HepG2 (cell line): ENCODE results near the gene DUOXA1. TPM values are rescaled to one million over a fixed set of nuclear protein-coding genes. Genes with fewer than 3 reads are reported as not detected.

Source experiments
- CAMTA2 ChIP-seq: sonication (generic); formaldehyde crosslinking; IDR thresholded peaks from 2 replicates; pipeline ENCODE4 v1.4.0; 2020; ENCODE audit warnings: mild to moderate bottlenecking, missing genetic modification reagents, borderline replicate concordance
- ELF1 ChIP-seq: sonication (generic); formaldehyde crosslinking; IDR thresholded peaks from 2 replicates; pipeline ENCODE4 v1.4.0; 2020; ENCODE audit warnings: missing genetic modification reagents
- HNF1B ChIP-seq: sonication (generic); formaldehyde crosslinking; IDR thresholded peaks from 2 replicates; pipeline ENCODE4 v1.5.1; 2020; ENCODE audit warnings: mild to moderate bottlenecking, moderate library complexity, missing genetic modification reagents
- HOXA3 ChIP-seq: sonication (generic); formaldehyde crosslinking; IDR thresholded peaks from 2 replicates; pipeline ENCODE4 v1.5.0; 2020; ENCODE audit warnings: missing genetic modification reagents
- KDM2A ChIP-seq: sonication (generic); formaldehyde crosslinking; IDR thresholded peaks from 2 replicates; pipeline ENCODE4 v1.4.0; 2020; ENCODE audit warnings: low read depth, missing genetic modification reagents, borderline replicate concordance
- KLF16 ChIP-seq, 2 experiments: sonication (generic) in 1 of 2; formaldehyde crosslinking in 1 of 2; IDR thresholded peaks; 2 replicates each; pipeline versions ENCODE4 v1.6.1 to v1.8.0; 2016 to 2023; ENCODE audit warnings: missing genetic modification reagents in 2 of 2, missing compliant biosample characterization in 1 of 2
- MXD1 ChIP-seq: sonication (generic); formaldehyde crosslinking; IDR thresholded peaks from 2 replicates; pipeline ENCODE4 v1.4.0; 2020; ENCODE audit warnings: mild to moderate bottlenecking, missing genetic modification reagents
- NR2F1 ChIP-seq, 2 experiments: fragments of 450-650 bp in 1 of 2; formaldehyde crosslinking in 1 of 2; IDR thresholded peaks; 2 replicates each; pipeline versions ENCODE4 v1.5.0 to v1.6.1; 2016 to 2020; ENCODE audit warnings: mild to moderate bottlenecking in 1 of 2, missing compliant biosample characterization in 1 of 2, missing genetic modification reagents in 1 of 2, moderate library complexity in 1 of 2
- PHF20 ChIP-seq: sonication (generic); formaldehyde crosslinking; IDR thresholded peaks from 2 replicates; pipeline ENCODE4 v1.5.0; 2020; ENCODE audit warnings: mild to moderate bottlenecking, missing genetic modification reagents
- PHF5A ChIP-seq: IDR thresholded peaks from one replicate; pipeline ENCODE4 v1.6.1; 2018; ENCODE audit warnings: low read depth, missing genetic modification reagents; ENCODE audit not compliant: unreplicated experiment
- RBM39 ChIP-seq: fragments of 200-400 bp; formaldehyde crosslinking; IDR thresholded peaks from one replicate; pipeline ENCODE4 v1.6.1; 2018; ENCODE audit warnings: antibody characterized with exemption, mild to moderate bottlenecking, low read depth, low read length; ENCODE audit not compliant: poor library complexity, severe bottlenecking
- SP4 ChIP-seq: sonication (generic); formaldehyde crosslinking; IDR thresholded peaks from 2 replicates; pipeline ENCODE4 v1.8.1; 2023; ENCODE audit warnings: mild to moderate bottlenecking, missing genetic modification reagents
- STAG1 ChIP-seq: sonication (generic); formaldehyde crosslinking; IDR thresholded peaks from 2 replicates; pipeline ENCODE4 v1.4.0; 2020; ENCODE audit warnings: missing genetic modification reagents
- TBL1XR1 ChIP-seq: fragments of 150-350 bp; IDR thresholded peaks from 2 replicates; pipeline ENCODE4 v1.6.1; 2014; ENCODE audit warnings: borderline replicate concordance, low read length; ENCODE audit not compliant: partially characterized antibody
- TEAD2 ChIP-seq: sonication (generic); formaldehyde crosslinking; IDR thresholded peaks from 2 replicates; pipeline ENCODE4 v1.9.0; 2021; ENCODE audit warnings: missing genetic modification reagents
- ZIK1 ChIP-seq: sonication (generic); formaldehyde crosslinking; IDR thresholded peaks from 2 replicates; pipeline ENCODE4 v1.5.0; 2020; ENCODE audit warnings: mild to moderate bottlenecking, low read depth, missing genetic modification reagents, borderline replicate concordance
- ZMYM4 ChIP-seq: sonication (generic); formaldehyde crosslinking; IDR thresholded peaks from 2 replicates; pipeline ENCODE4 v1.8.1; 2023; ENCODE audit warnings: mild to moderate bottlenecking, missing genetic modification reagents
- ZNF558 ChIP-seq: sonication (generic); formaldehyde crosslinking; IDR thresholded peaks from 2 replicates; pipeline ENCODE4 v1.9.0; 2022; ENCODE audit warnings: mild to moderate bottlenecking, missing genetic modification reagents, borderline replicate concordance
- ZNF629 ChIP-seq: sonication (generic); formaldehyde crosslinking; conservative IDR thresholded peaks from 2 replicates; pipeline ENCODE4 v1.5.0; 2020; ENCODE audit warnings: missing genetic modification reagents
- ZNF777 ChIP-seq: sonication (generic); formaldehyde crosslinking; IDR thresholded peaks from 2 replicates; pipeline ENCODE4 v1.4.0; 2020; ENCODE audit warnings: missing genetic modification reagents
- ZSCAN21 ChIP-seq: sonication (generic); formaldehyde crosslinking; IDR thresholded peaks from 2 replicates; pipeline ENCODE4 v1.8.0; 2022; ENCODE audit warnings: mild to moderate bottlenecking, missing genetic modification reagents, moderate library complexity, borderline replicate concordance
- polyA plus RNA-seq, 8 experiments: library from polyadenylated mRNA; depleted of rRNA in 3 of 8; stranded (reverse) in 7 of 8; unstranded in 1 of 8; fragments of >200 nt; fragmentation: Illumina TruSeq in 4 of 8; extraction: Trizol in 4 of 8; gene quantifications; 2 replicates each; pipeline versions ENCODE4 v1.2.1 to v1.2.3, GENCODE V29; 2011 to 2016; ENCODE audit warnings: low read depth in 4 of 8, missing spikeins in 1 of 8, mixed read lengths in 1 of 8; ENCODE audit not compliant: insufficient read depth in 1 of 8
- total RNA-seq, 5 experiments: library from RNA; depleted of rRNA; stranded (reverse); fragments of >200 nt; fragmentation: Illumina TruSeq; extraction: Trizol; gene quantifications; 2 replicates each; pipeline ENCODE4 v1.2.3, GENCODE V29; 2016; ENCODE audit warnings: low read depth in 1 of 5
- TF ChIP-seq, protein P1 (sequence below): sonication (generic); formaldehyde crosslinking; IDR thresholded peaks from 2 replicates; pipeline ENCODE4 v1.5.0; 2020; ENCODE audit warnings: mild to moderate bottlenecking, missing genetic modification reagents
- TF ChIP-seq, protein P2 (sequence below): sonication (generic); formaldehyde crosslinking; IDR thresholded peaks from 2 replicates; pipeline ENCODE4 v1.5.0; 2020; ENCODE audit warnings: missing genetic modification reagents

Gene DUOXA1
- total and polyA plus RNA-seq, 2 of the 13 experiments (the other 11 are each of a cell fraction or from before 2014, with no cell fraction given): not detected

DNA sequence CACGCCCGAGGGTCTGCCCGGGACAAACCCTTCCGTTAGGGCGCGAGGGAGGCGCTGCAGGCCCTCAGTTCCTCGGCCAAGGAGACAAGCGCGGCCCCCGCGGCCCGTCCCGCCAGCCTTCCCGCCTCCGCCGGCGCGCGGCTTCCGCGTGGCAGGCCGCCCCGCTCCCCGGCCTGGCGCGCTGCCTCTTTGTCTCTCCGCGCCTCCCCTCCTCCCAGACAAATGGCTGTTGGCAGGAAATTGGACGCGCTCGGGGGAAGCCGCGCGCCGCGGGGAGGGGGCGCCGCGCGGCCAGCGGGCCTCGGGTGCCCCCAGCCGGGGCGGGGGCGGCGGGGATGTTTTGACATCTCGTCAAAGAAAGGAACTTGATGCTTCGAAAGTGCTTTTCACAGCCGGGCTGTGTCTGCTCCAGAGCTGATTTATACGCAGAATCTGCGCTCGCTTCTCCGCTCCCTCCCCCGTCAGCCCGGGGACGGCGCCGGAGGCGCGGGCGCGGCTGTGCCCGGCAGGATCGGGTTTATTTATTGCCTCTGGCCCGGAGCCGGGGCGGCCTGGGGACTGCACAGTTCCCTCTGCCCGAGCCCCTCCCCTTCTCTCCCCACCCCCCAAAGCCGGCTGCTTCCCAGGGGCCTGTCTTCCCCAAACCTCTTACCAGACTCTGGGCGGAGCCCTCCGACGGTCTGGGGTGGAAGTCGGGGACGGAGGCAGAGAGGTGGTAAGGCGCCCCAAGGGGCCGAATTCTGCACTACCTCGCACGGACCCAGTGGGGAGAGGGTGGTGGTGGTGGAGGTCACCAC lies 37.4 kb upstream of the DUOXA1 start (continued):
- 0 out of 2 replicates have a peak, but pooled peaks have one; percentile 33 for TF ChIP-seq ZMYM4 (CRISPR knock-in tag)
- TF ChIP-seq PHF20: peak; percentile 62
- TF ChIP-seq STAG1 (CRISPR knock-in tag): peak; percentile 18; the same call in 1 of the 2 replicates
- TF ChIP-seq ELF1 (CRISPR knock-in tag): 0 out of 2 replicates have a peak, but pooled peaks have one; percentile 6
- TF ChIP-seq, protein P1, sequence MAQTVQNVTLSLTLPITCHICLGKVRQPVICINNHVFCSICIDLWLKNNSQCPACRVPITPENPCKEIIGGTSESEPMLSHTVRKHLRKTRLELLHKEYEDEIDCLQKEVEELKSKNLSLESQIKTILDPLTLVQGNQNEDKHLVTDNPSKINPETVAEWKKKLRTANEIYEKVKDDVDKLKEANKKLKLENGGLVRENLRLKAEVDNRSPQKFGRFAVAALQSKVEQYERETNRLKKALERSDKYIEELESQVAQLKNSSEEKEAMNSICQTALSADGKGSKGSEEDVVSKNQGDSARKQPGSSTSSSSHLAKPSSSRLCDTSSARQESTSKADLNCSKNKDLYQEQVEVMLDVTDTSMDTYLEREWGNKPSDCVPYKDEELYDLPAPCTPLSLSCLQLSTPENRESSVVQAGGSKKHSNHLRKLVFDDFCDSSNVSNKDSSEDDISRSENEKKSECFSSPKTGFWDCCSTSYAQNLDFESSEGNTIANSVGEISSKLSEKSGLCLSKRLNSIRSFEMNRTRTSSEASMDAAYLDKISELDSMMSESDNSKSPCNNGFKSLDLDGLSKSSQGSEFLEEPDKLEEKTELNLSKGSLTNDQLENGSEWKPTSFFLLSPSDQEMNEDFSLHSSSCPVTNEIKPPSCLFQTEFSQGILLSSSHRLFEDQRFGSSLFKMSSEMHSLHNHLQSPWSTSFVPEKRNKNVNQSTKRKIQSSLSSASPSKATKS (CRISPR knock-in tag): no peak
- TF ChIP-seq KLF16 (CRISPR knock-in tag; IDR thresholded peaks at IDR 0.05): no peak
- TF ChIP-seq ZIK1: 0 out of 2 replicates have a peak, but pooled peaks have one; percentile 39
- TF ChIP-seq HNF1B (CRISPR knock-in tag): 0 out of 2 replicates have a peak, but pooled peaks have one; percentile 24
- peak; percentile 35 for TF ChIP-seq RBM39
- TF ChIP-seq, protein P2, sequence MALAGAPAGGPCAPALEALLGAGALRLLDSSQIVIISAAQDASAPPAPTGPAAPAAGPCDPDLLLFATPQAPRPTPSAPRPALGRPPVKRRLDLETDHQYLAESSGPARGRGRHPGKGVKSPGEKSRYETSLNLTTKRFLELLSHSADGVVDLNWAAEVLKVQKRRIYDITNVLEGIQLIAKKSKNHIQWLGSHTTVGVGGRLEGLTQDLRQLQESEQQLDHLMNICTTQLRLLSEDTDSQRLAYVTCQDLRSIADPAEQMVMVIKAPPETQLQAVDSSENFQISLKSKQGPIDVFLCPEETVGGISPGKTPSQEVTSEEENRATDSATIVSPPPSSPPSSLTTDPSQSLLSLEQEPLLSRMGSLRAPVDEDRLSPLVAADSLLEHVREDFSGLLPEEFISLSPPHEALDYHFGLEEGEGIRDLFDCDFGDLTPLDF (CRISPR knock-in tag): no peak; the same call in 1 of the 2 replicates
- TF ChIP-seq SP4: peak; percentile 43; the same call in 1 of the 2 replicates
- no peak for TF ChIP-seq ZNF629 (CRISPR knock-in tag)
- TF ChIP-seq CAMTA2: no peak
- peak; percentile 95 for TF ChIP-seq KDM2A
- TF ChIP-seq ZNF777 (CRISPR knock-in tag): peak; percentile 75; the same call in 1 of the 2 replicates
- peak; percentile 60 to 86; a peak in 3 of 4 replicates for TF ChIP-seq NR2F1 (CRISPR knock-in tag; IDR thresholded peaks at IDR 0.05)
- TF ChIP-seq MXD1 (CRISPR knock-in tag): peak; percentile 60; the same call in 1 of the 2 replicates
- no peak for TF ChIP-seq TBL1XR1
- TF ChIP-seq ZSCAN21 (CRISPR knock-in tag): peak; percentile 82; the same call in 1 of the 2 replicates
- peak; percentile 25; the same call in 1 of the 2 replicates for TF ChIP-seq HOXA3 (CRISPR knock-in tag)
- no peak for TF ChIP-seq TEAD2 (CRISPR knock-in tag)
- no peak for TF ChIP-seq PHF5A (CRISPR knock-in tag)
- peak; percentile 68; the same call in 1 of the 2 replicates for TF ChIP-seq ZNF558 (CRISPR knock-in tag)
